GM19455 (cell line): ENCODE results near the gene PCBP4.

ENCODE experiments used
- ATAC-seq: cut with Tn5 transposase; IDR thresholded peaks from one replicate; pipeline ENCODE4 v1.9.1; 2021; ENCODE audit not compliant: unreplicated experiment

The PCBP4 gene

DNA sequence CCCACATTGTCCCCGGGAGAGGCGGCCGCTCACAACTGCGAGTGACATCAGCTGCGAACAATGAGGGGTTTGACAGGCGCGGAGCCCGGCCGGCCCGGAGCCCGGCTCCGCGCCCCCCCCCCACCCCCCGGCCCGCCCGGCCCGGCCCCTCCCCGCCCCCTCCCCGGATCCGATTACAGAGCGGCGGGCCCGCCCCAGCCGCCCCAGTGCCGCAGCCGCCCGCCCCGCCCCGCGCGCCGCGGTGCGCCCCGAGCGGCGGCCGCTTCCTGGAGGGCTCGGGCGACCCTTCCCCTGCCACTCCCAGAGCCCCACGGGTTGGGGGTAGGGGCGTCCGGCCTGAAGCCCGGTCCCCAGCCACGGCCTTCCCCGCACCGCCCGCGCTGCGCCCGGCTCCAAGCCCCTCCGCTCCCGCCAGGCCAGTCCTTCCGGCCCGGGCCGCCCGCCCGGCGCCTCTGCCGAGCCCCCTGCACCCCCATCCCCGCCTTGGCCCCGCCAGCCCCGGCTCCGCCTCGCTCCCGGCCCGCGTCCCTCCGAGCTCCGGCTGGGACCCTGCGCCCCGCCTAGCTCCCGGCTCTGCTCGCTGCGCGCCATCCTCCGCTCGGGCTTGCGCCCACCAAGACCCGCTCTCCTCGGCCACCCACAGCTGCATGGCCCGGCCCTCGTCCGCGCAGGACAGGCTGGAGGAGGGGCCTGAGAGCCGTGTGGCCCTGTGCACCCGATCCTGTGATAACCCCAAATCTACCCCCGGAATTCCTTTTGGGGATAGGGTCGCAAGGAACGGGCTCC lies at the start of gene PCBP4:
Gene PCBP4 (minus strand): TSS at position 71 of the 786 bp plus-strand sequence. CDS start 6,214 bp downstream, outside the sequence.
- peak; percentile 58 for ATAC-seq

DNA sequence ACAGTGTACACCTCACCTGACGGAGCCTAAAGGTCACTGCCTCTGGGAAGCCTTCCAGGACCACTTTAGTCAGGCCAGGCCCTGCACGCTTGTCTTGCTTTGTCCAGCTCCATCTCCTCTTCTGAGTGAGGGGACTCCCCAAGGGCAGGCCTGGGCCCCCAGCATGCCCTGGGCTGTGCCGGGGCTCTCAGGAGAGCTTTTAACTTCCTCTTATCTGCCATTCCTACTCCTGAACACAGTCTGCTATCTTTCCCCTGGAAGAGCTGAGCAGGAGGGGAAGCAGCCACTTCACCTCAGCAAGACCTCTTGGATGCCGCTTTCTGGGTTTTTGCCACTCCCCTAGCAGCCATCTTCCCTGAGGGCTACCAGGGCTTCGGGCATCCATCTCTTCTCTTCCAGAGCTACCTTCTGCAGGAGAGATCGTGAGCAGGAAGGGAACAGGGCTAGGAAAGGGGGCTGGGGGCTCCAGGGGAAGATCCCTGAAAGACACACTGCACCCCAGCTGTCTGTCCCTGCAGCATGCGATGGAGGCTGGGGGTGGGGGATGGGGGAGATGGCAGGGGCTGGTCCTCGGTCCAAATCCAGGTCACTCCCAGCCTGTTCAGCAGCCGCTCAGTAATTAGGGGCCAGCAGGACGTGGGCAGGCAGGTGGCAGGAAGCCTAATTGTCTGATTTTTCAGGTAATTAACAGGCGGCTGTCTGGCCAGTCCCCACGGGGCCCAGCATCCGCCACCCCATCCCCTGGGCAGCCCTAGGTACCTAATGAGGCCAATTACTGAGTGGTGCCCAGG lies 48.4 kb upstream of the PCBP4 start:
- ATAC-seq, result no peak

DNA sequence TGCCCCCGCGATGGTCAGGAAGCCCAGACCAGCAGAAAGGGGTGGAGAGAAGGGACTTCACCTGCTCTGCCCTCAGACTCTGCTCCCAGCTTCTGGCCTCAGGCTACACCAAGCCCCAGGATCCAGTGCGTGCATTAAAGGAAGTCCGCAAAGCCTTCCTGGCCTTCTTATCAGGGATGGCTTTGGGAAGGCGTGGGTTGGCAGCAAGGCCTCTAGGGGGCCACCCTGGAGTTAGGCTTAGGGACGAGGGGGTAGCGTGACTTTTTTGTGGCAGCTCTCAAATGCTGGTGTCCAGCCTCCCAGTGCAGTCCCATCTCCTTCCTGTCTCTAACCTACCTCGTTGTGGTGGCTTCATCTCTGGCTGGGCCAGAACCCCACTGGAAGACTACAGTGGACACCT lies 47.4 kb upstream of the PCBP4 start:
- ATAC-seq, result no peak

DNA sequence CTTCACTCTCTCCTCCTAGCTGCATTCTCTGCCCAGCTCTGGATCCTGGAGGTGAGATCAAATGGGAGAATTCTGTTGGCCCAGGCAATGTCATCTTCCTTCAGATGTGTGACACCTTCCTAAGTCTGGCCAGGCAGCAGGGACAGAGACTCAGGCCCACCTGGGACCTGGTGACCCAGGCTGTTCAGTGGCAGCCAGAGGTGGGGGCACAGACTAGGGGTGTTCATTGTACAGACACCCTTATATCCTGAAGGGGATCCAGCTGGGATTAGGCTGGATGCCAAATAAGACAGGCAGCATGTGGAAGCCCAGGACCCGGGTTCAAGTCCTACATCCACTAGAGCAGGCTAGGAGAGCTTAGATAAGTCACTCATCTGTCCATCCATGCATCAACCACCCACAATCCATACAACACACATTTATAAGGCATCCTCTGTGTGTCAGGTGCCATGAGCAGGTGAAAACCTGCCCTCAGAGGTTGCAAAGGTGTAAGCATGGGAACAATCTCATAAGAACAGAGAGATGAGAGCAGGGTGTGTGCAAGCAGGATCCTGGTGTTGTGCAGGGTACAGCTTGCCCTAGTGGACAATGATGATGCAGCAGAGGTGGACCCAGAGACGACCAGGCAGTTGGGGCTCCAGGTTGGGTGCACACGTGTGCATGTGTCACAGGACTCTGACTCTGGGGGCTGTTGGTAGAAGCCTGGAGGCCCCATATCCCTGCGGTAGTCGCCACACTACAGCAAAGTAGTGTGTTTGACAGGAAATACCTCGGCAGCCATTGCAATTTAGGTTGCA lies 46.7 kb upstream of the PCBP4 start:
- ATAC-seq, result no peak

GRCh38 chr3:52012699-52013098 lies 45.4 kb upstream of the PCBP4 start:
- ATAC-seq, result no peak

DNA sequence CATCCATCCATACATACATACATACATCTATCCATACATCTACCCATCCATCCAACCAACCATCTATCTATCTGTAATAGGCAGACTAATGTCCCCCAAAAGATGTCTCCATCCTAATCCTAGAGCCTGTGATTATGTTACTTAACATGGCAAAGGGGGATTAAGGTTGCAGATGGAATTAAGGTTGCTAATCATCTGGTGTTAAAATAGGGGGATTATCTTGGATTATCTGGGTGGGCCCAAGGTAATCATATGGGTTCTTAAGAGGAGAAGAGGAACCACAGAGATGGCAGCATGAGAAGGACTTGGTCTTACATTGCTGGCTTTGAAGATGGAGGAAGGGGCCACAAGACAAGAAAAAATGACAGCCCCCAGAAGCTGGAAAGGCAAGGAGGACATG lies 43.2 kb upstream of the PCBP4 start:
- no peak for ATAC-seq

GRCh38 chr3:52007291-52007690 lies 40.0 kb upstream of the PCBP4 start:
- ATAC-seq, result no peak

- no peak for ATAC-seq
These were observed 39.5 kb upstream of the PCBP4 start for GRCh38 chr3:52006820-52007133.

DNA sequence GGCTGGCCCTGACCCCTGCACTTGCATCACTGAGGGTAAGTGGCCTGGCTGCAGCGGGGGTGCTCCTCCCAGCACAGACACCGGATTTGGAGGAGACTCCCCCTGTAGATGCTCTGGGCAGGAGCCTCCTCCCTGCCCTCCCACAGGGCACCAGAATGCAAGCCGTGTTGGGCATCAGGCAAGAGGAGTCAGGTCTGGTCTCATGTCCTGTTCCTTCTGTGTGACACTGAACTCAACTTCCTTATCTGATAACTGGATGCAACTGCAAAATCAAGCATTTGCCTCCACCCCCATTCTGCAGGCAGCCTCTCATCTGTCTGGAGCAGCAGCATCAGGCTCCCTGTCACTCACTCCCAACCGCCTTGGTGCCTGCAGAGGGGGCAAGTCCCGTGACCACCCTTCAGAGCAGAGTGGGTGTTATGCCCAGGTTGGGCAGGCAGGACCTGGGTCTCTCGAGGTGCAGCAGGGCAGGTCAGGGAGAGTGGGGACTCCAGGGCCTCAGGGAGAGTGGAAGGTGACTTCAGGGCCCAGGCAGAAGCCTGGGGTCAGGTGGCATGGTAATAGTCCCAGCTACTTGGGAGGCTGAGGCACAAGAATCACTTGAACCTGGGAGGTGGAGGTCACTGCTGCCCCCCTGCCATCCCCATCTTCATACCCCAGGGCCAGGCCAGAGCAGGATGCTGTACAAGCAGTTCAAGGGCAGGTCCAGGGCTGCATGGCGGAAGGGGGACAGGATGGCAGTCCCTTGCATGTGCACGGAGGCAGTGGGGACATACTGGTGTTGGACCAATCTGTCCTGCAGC lies 39.0 kb upstream of the PCBP4 start:
- ATAC-seq, result no peak

DNA sequence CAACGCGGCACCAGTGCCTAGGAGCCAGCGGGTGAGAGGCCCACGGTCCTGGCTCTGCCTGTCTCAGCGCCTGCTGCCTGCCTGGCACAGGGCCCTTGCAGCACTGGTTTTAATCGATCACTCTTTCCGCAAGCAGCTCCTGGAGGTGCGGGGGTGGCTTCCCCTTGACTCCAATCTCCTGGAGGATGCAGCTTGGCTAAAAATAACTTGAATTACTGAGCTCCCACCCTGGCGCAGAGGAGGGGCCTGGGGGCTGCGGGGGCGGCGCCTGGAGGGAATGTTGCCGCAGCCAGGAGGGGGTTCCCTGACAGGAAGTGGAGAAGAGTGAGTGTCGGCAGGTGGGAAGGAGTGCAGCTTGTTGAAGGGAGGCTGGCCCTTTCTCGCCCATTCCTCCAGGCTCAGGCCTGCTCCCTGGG lies 38.3 kb upstream of the PCBP4 start:
- ATAC-seq, result no peak

- no peak for ATAC-seq
These were observed 37.7 kb upstream of the PCBP4 start for GRCh38 chr3:52004906-52005395.

DNA sequence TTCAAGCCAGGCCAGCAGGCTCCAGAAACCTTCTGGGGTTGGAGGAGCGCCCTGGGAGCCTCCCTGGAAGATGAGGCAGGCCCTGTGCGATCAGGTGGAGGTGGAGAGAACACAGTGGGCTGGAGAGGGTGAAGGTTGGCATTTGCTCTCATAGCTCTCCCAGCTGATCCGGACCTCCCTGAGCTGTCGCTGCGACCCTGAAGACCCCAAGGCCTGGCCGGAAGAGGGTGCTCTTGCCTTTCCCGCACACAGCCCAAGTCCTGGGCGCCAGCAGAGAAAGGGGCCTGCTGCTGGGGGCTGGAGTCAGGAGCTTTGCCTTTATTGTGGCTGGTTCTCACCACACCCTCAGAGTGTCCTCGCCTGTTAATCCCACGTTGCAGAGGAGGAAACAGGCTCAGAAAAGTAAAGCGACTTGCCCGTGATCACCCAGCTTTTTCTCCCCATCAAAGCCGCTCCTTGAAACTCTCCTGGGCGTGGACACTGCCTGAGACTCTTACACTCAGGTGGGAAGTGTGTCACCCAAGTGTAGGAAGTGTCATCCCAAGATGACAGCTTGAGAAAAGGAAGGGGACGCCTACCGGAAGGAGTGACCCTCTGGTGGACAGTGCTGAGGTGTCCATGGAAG lies 37.0 kb upstream of the PCBP4 start:
- ATAC-seq, result no peak

GRCh38 chr3:52002748-52003147 lies 35.5 kb upstream of the PCBP4 start:
- no peak for ATAC-seq

DNA sequence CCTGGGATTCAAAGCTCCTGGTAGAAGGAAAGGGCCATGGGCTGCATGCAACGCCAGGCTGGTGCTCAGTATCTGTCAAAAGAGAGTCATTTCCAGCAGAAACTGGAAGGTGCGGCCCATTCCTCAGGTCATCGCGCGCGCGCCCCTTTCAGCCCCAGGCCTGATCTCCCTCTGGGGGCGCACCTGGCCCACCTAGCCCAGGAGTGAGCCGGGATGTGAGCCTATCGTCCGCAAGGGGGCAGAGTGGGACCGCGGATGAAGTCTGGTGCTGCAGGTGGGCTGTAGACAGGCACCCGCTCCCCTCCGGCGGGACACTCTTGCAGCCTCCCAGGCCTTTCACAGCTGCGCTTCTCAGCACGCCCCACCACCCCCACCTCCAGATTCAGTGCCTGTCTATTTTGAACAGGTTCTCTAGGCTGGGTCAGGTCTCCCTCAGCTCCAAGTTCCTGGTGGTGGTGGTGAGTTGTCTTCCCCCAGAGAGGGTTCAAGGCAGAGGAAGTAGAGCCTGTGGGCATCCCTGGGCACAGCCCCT lies 34.3 kb upstream of the PCBP4 start:
- ATAC-seq, result peak; percentile 76

DNA sequence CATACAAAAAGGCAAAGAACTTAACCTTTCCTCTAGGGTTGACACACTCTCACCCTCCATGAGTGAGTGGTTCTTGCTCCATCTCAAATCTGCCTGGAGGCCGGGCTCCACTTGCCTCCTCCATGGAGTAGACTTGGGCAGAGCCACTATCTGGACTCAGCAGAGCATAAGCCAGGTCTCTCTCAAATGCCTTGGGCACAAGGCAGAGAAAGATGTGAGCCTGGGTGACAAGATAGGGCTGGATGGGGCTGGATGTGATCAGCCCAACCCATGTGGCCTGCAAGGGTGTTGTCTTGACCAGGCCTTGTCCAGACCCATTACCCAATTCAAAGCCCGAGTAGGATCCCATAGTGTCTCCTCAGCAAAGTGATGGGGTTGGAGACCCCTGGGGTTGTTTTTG lies 32.6 kb upstream of the PCBP4 start:
- ATAC-seq, result no peak

DNA sequence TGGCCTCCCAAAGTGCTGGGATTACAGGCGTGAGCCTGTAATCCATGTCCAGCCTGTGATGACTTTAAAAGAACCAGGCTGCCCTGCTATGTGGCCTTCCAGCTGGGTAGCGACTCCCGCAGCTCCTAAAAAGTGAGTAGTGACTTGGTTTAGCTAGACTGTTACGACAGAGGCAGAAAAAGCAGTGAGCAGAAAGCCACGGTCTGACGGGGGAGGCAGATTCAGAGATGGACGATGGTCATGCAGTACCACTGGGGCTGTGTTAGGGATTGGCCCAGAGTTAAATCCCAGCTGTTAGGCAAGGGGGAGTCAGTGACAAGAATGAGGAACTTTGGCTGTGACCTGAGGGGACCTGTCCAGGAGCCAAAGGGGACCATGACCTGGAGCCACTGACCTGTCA lies 31.5 kb upstream of the PCBP4 start:
- ATAC-seq, result no peak

DNA sequence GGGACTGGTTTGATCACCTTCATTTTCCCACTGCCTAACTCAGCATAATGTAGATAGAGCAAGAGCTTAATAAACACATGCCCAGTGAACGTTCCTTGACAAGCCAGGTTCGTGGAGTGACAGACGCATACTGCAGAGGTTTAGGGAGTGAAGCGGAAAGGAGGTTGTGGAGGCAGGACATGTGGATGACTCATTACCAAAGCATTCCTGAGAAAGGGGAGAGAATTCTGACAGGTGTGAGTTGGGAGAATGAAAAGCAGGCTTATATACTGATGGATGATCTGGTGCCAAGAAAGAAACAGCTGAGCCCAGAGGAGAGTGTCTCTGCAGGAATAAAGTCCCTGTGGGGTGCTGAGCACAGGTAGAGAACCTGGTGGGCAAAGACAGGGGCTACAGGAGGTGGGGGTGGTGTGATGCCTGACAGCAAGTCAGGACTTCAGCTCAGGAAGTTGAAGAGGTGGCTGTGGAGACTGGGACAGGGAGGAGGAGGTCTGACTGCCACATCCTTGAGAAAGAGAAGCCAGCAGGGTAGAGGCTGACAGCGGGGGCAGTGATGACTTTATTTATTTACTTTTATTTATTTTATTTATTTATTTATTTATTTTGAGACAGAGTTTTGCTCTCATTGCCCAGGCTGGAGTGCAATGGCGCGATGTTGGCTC lies 30.8 kb upstream of the PCBP4 start:
- no peak for ATAC-seq

DNA sequence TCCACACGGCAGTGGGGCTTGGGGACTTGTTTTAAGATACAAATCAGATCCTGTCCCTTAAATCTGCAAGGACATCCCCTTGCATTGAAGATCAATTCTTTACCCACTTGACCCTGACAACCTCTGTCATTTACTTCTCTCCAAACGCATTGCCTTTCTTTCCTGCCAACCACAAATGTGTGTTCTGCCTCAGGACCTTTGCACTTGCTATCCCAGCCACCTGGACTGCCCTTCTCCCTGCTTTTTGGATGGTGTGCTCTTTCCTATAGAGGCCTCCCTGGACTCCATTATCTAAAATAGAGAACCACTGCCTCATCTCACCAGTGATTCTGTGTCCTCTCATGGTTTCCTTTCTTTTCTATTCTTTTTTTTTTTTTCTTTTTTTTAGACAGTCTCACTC lies 29.9 kb upstream of the PCBP4 start:
- ATAC-seq, result no peak

- peak; percentile 77 for ATAC-seq
These were observed 28.3 kb upstream of the PCBP4 start, which contains the start of gene RPL29 for GRCh38 chr3:51995346-51996163. RPL29 (minus strand) TSS chr3:51995895; CDS start chr3:51995461, 434 bp downstream.
